ENCODE data around the gene PHGDH.

Gene PHGDH

GRCh38 chr1:119670898-119671297, 40.8 kb upstream of the PHGDH start:
- Histone ChIP-seq H4K20me1 (ENCODE audit: insufficient read depth, low read length) (no peaks in the 10 kb centered on the region), H3K27ac (ENCODE audit: low read length) (no peak overlapping the region), H3K4me3 (ENCODE audit: low read length) (no peak overlapping the region), H3K9me3 (ENCODE audit: insufficient read depth, low read length) (no peaks in the 10 kb centered on the region), H3K4me2 (ENCODE audit: low read length) (no peak overlapping the region), H3K9ac (ENCODE audit: low read length) (no peak overlapping the region), H3K4me1 (ENCODE audit: low read length) (peaks cover 10% of the 10 kb centered on the region; the same call in 1 of the 2 replicates), H3K79me2 (ENCODE audit: low read length) (no peaks in the 10 kb centered on the region), H3K27me3 (ENCODE audit: low read depth, low read length) (peaks cover 62% of the 10 kb centered on the region), H3K36me3 (replicated peaks; ENCODE audit: low read depth, low read length) (no peaks in the 10 kb centered on the region), H2AFZ (ENCODE audit: low read depth, low read length) (no peak overlapping the region)
- no peak for TF ChIP-seq CTCF (IDR thresholded peaks at IDR 0.05; ENCODE audit: low read depth, low read length)
- TF ChIP-seq EZH2phosphoT487 (IDR thresholded peaks at IDR 0.05; ENCODE audit: low read depth), result no peak

GRCh38 chr1:119673171-119673940, 38.4 kb upstream of the PHGDH start:
- Histone ChIP-seq H2AFZ (ENCODE audit: low read depth, low read length) (no peak overlapping the region), H3K27me3 (ENCODE audit: low read depth, low read length) (peaks cover 51% of the 10 kb centered on the region), H4K20me1 (ENCODE audit: insufficient read depth, low read length) (no peaks in the 10 kb centered on the region), H3K36me3 (replicated peaks; ENCODE audit: low read depth, low read length) (no peaks in the 10 kb centered on the region), H3K79me2 (ENCODE audit: low read length) (no peaks in the 10 kb centered on the region), H3K4me1 (ENCODE audit: low read length) (peaks cover 11% of the 10 kb centered on the region; the same call in 1 of the 2 replicates), H3K4me3 (ENCODE audit: low read length) (no peak overlapping the region), H3K9ac (ENCODE audit: low read length) (no peak overlapping the region), H3K9me3 (ENCODE audit: insufficient read depth, low read length) (no peaks in the 10 kb centered on the region), H3K27ac (ENCODE audit: low read length) (no peak overlapping the region), H3K4me2 (ENCODE audit: low read length) (no peak overlapping the region)
- TF ChIP-seq EZH2phosphoT487 (IDR thresholded peaks at IDR 0.05; ENCODE audit: low read depth) (no peak), CTCF (IDR thresholded peaks at IDR 0.05; ENCODE audit: low read depth, low read length) (no peak)

- H3K79me2 ChIP-seq (ENCODE audit: low read length), result no peaks in the 10 kb centered on the region
These were observed 37.6 kb upstream of the PHGDH start for GRCh38 chr1:119674111-119674526.

More at GRCh38 chr1:119674111-119674526, 37.6 kb upstream of the PHGDH start:
- Histone ChIP-seq H3K4me3 (ENCODE audit: low read length) (no peak overlapping the region), H3K9me3 (ENCODE audit: insufficient read depth, low read length) (no peaks in the 10 kb centered on the region), H3K4me2 (ENCODE audit: low read length) (no peak overlapping the region), H3K4me1 (ENCODE audit: low read length) (peaks cover 11% of the 10 kb centered on the region; the same call in 1 of the 2 replicates), H3K9ac (ENCODE audit: low read length) (no peak overlapping the region), H3K36me3 (replicated peaks; ENCODE audit: low read depth, low read length) (no peaks in the 10 kb centered on the region), H4K20me1 (ENCODE audit: insufficient read depth, low read length) (no peaks in the 10 kb centered on the region), H2AFZ (ENCODE audit: low read depth, low read length) (no peak overlapping the region), H3K27ac (ENCODE audit: low read length) (no peak overlapping the region), H3K27me3 (ENCODE audit: low read depth, low read length) (peaks cover 56% of the 10 kb centered on the region)
- no peak for TF ChIP-seq CTCF (IDR thresholded peaks at IDR 0.05; ENCODE audit: low read depth, low read length)
- TF ChIP-seq EZH2phosphoT487 (IDR thresholded peaks at IDR 0.05; ENCODE audit: low read depth), result no peak

Measured in OCI-LY3 (cell line).